ENCODE results near the gene CTDSP2. TPM values are rescaled to one million over a fixed set of nuclear protein-coding genes. Genes with fewer than 3 reads are reported as not detected.

CTDSP2 gene
- total RNA-seq, 2 donors from 2014 or later, result 68.5 to 113 TPM

GRCh38 chr12:57771873-57772428 is 74.6 kb downstream of the CTDSP2 start, which contains the start of gene METTL1:
Gene METTL1, minus strand, starts transcription at chr12:57772105. Its CDS starts 22 bp downstream, at chr12:57772083.
- peaks cover 64% of the 10 kb centered on the region for H3K36me3 Mint-ChIP-seq (ENCODE audit: low read depth)
- peak within 1 kb of the TSS; percentile 96 for H3K27ac Mint-ChIP-seq
- H3K4me1 Mint-ChIP-seq, result peaks cover 30% of the 10 kb centered on the region
- ATAC-seq (replicated peaks), result peak; percentile 91
- H3K4me3 Mint-ChIP-seq, result peak within 1 kb of the TSS; percentile 95
- no peaks in the 10 kb centered on the region for H3K27me3 Mint-ChIP-seq
- no peaks in the 10 kb centered on the region for H3K9me3 Mint-ChIP-seq

- Mint-ChIP-seq H3K36me3 (ENCODE audit: low read depth) (peaks cover 64% of the 10 kb centered on the region), H3K9me3 (no peaks in the 10 kb centered on the region), H3K27me3 (no peaks in the 10 kb centered on the region), H3K4me3 (peak overlapping the region; percentile 95), H3K4me1 (peaks cover 30% of the 10 kb centered on the region), H3K27ac (peak overlapping the region; percentile 96)
- ATAC-seq (replicated peaks), result peak; percentile 78
These were observed 75.2 kb downstream of the CTDSP2 start for GRCh38 chr12:57771236-57771872.

- H3K4me3 Mint-ChIP-seq, result peak overlapping the region; percentile 95
- peaks cover 25% of the 10 kb centered on the region for H3K4me1 Mint-ChIP-seq
- no peak for ATAC-seq (replicated peaks)
- H3K36me3 Mint-ChIP-seq (ENCODE audit: low read depth), result peaks cover 60% of the 10 kb centered on the region
- H3K9me3 Mint-ChIP-seq, result no peaks in the 10 kb centered on the region
- H3K27me3 Mint-ChIP-seq, result no peaks in the 10 kb centered on the region
- H3K27ac Mint-ChIP-seq, result peak overlapping the region; percentile 96
These were observed 75.8 kb downstream of the CTDSP2 start for GRCh38 chr12:57770734-57771133.

Other genes with a start within 250 kb of the CTDSP2 start
- 10 to 100 TPM; 16.7 to 19.5 TPM for gene DTX3, start 241.9 kb downstream of the CTDSP2 start, total RNA-seq
- gene ARHGEF25, start 235.3 kb downstream of the CTDSP2 start, total RNA-seq, result 1 to 10 TPM; 1.5 to 1.6 TPM
- 1 to 10 TPM; 1.5 to 3.7 TPM for gene B4GALNT1, start 213.5 kb downstream of the CTDSP2 start, total RNA-seq
- 100 to 1,000 TPM; 107 to 114 TPM for gene OS9, start 152.6 kb downstream of the CTDSP2 start, total RNA-seq
- 10 to 100 TPM; 34.9 to 52.0 TPM for gene AGAP2, start 108.0 kb downstream of the CTDSP2 start, total RNA-seq
- 10 to 100 TPM; 10.7 to 18.7 TPM for gene TSPAN31, start 101.7 kb downstream of the CTDSP2 start, total RNA-seq
- gene CDK4, start 94.4 kb downstream of the CTDSP2 start, total RNA-seq, result 100 to 1,000 TPM; 132 to 242 TPM
- 10 to 100 TPM; 22.5 to 26.9 TPM for gene MARCHF9, start 91.6 kb downstream of the CTDSP2 start, total RNA-seq
- 10 to 100 TPM; 14.4 to 14.7 TPM for gene CYP27B1, start 79.7 kb downstream of the CTDSP2 start, total RNA-seq
- gene METTL1, start 74.6 kb downstream of the CTDSP2 start, total RNA-seq, result 10 to 100 TPM; 19.0 to 39.5 TPM
- gene EEF1AKMT3, start 74.1 kb downstream of the CTDSP2 start, total RNA-seq, result 10 to 100 TPM in 1 of 2 donors, 1 to 10 TPM in 1; 5.4 to 11.5 TPM
- gene TSFM, start 63.9 kb downstream of the CTDSP2 start, total RNA-seq, result 10 to 100 TPM; 30.7 to 63.8 TPM
- 1 to 10 TPM; 1.9 to 2.7 TPM for gene AVIL, start 28.0 kb downstream of the CTDSP2 start, total RNA-seq
- 10 to 100 TPM; 13.5 to 19.4 TPM for gene ATP23, start 94.8 kb upstream of the CTDSP2 start, total RNA-seq